Adrenal gland (tissue), 12 donors: ENCODE data around the gene NR1D1. TPM values are rescaled to one million over a fixed set of nuclear protein-coding genes. Genes with fewer than 3 reads are reported as not detected.

Experiments used
- DNase-seq, 7 donors: peaks; one replicate each; pipeline ENCODE4 v3.0.0-alpha.2; 2019 to 2020
- H3K27ac ChIP-seq, 5 donors: fragments of 200-600 bp; sonication (generic) in 4 of 5; 1 replicate in 3 of 5; 2 replicates in 2 of 5; pipeline versions ENCODE4 v1.5.1 to v1.8.0; 2016 to 2020; ENCODE audit warnings: mild to moderate bottlenecking in 1 of 5
- H3K27me3 ChIP-seq: fragments of 200-600 bp; 2 replicates; pipeline ENCODE4 v1.8.0; 2021
- H3K36me3 ChIP-seq, 2 donors: fragments of 200-600 bp; replicated peaks in 1 of 2; 1 replicate in 1 of 2; 2 replicates in 1 of 2; pipeline versions ENCODE4 v1.5.1 to v1.8.0; 2018 to 2022
- H3K4me1 ChIP-seq, 2 donors: fragments of 200-600 bp; replicated peaks in 1 of 2; 1 replicate in 1 of 2; 2 replicates in 1 of 2; pipeline versions ENCODE4 v1.5.1 to v1.8.0; 2018 to 2021
- H3K4me3 ChIP-seq, 4 donors: fragments of 200-600 bp; sonication (generic) in 3 of 4; one replicate each; pipeline ENCODE4 v1.5.1; 2016 to 2018
- H3K9me3 ChIP-seq, 3 donors: fragments of 200-600 bp; sonication (generic) in 1 of 3; replicated peaks in 1 of 3; 1 replicate in 2 of 3; 2 replicates in 1 of 3; pipeline versions ENCODE4 v1.5.1 to v1.8.0; 2016 to 2021
- POLR2A ChIP-seq, 2 donors: fragments of 450-650 bp; IDR thresholded peaks; one replicate each; pipeline ENCODE4 v1.6.1; 2017; ENCODE audit warnings: antibody characterized with exemption in 2 of 2, mild to moderate bottlenecking in 2 of 2, moderate library complexity in 1 of 2
- WGBS, 4 donors: extraction: QIAGEN DNeasy Blood & Tissue Kit in 2 of 4; methylation state at CpG; one replicate each; pipeline versions ENCODE4 v1.1.5 to v1.1.7; 2013 to 2017; 5-methylcytosine and 5-hydroxymethylcytosine counted together
- intact Hi-C, 2 donors: fragments of 100-400 bp; cut with DNase I; formaldehyde crosslinking; loops; one replicate each; pipeline versions ENCODE4 v1.14.1 to v1.15.0; 2022 to 2023
- polyA plus RNA-seq, 3 donors: library from polyadenylated mRNA; stranded (reverse); fragments of 200-250 nt in 2 of 3; fragments of 350-450 nt in 1 of 3; fragmentation: Illumina TruSeq in 1 of 3; extraction: RNeasy Lipid Tissue Mini Kit (QIAGEN cat#74804) in 1 of 3; gene quantifications; one replicate each; pipeline ENCODE4 v1.2.3, GENCODE V29; 2013 to 2014
- total RNA-seq, 9 donors: library from RNA; depleted of rRNA in 4 of 9; stranded (reverse); fragments of >200 nt in 4 of 9; fragments of 120-200 nt in 1 of 9; fragmentation: NEBNext Ultra II Directional in 1 of 9; extraction: Animal tissue kit (Norgen Biotek cat#: 25700) in 1 of 9; gene quantifications; one replicate each; pipeline versions ENCODE4 v1.1.0 to v1.2.4, GENCODE V29; 2013 to 2023
- TF ChIP-seq, protein P1 (sequence below), 6 experiments: fragments of 450-650 bp in 4 of 6; fragments of 200-600 bp in 2 of 6; sonication (generic) in 1 of 6; IDR thresholded peaks; 1 replicate in 5 of 6; 2 replicates in 1 of 6; pipeline versions ENCODE4 v1.5.1 to v1.8.0; 2016 to 2021; ENCODE audit warnings: antibody characterized with exemption in 6 of 6, mild to moderate bottlenecking in 2 of 6, moderate library complexity in 1 of 6
- donor health status: healthy with polysubstance abuse.
- donor health status: Bipolar disorder and iron deficiency.
- donor health status: DM: yes; HTN: yes; CAD: no.
- donor health status: DM: no; HTN: no; CAD: no.
- donor health status: DM: no; HTN: no; CAD: no.
- donor health status: DM: yes; HTN: yes; CAD: no.

The NR1D1 gene
- total and polyA plus RNA-seq, 12 donors, result 3.4 to 69.1 (median 35.5) TPM

DNA sequence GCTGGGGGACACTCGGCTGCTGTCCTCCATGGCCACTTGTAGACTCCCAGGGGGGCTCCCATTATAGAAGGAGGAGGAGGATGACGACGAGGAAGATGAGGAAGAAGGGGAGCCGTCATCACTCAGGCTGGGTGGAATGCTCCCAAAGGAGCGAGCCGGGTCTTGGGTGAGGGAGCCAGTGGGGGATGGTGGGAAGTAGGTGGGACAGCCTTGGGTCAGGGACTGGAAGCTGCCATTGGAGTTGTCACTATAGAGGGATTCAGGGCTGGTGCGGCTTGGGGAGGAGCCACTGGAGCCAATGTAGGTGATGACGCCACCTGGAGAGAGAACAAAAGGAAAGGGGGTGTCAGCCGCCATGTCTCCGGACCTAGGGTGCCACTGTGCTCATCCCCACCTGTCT, 3.3 kb downstream of the NR1D1 start:
- peaks cover 54 to 74% of the 10 kb centered on the region in 2 donors for H3K4me1 ChIP-seq
- peak overlapping the region in 1 of 4 donors; percentile 60 for H3K4me3 ChIP-seq
- TF ChIP-seq POLR2A (IDR thresholded peaks at IDR 0.05), result peak in 1 of 2 donors; percentile 37
- TF ChIP-seq, protein P1, sequence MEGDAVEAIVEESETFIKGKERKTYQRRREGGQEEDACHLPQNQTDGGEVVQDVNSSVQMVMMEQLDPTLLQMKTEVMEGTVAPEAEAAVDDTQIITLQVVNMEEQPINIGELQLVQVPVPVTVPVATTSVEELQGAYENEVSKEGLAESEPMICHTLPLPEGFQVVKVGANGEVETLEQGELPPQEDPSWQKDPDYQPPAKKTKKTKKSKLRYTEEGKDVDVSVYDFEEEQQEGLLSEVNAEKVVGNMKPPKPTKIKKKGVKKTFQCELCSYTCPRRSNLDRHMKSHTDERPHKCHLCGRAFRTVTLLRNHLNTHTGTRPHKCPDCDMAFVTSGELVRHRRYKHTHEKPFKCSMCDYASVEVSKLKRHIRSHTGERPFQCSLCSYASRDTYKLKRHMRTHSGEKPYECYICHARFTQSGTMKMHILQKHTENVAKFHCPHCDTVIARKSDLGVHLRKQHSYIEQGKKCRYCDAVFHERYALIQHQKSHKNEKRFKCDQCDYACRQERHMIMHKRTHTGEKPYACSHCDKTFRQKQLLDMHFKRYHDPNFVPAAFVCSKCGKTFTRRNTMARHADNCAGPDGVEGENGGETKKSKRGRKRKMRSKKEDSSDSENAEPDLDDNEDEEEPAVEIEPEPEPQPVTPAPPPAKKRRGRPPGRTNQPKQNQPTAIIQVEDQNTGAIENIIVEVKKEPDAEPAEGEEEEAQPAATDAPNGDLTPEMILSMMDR (IDR thresholded peaks at IDR 0.05), result no peak
- no peaks in the 10 kb centered on the region for H3K9me3 ChIP-seq
- intact Hi-C loops, result no loop called here
- DNase-seq, result peak in 6 of 7 donors; percentile 35 to 72 (median 58)
- H3K36me3 ChIP-seq, result peaks cover 0 to 53% of the 10 kb centered on the region in 2 donors
- peak overlapping the region; percentile 96 to 100 (median 97) for H3K27ac ChIP-seq
- H3K27me3 ChIP-seq, result no peaks in the 10 kb centered on the region
- 46 to 53% (median 48%) methylated on average over 10 of the region's 10 CpGs for WGBS, 4 donors

DNA sequence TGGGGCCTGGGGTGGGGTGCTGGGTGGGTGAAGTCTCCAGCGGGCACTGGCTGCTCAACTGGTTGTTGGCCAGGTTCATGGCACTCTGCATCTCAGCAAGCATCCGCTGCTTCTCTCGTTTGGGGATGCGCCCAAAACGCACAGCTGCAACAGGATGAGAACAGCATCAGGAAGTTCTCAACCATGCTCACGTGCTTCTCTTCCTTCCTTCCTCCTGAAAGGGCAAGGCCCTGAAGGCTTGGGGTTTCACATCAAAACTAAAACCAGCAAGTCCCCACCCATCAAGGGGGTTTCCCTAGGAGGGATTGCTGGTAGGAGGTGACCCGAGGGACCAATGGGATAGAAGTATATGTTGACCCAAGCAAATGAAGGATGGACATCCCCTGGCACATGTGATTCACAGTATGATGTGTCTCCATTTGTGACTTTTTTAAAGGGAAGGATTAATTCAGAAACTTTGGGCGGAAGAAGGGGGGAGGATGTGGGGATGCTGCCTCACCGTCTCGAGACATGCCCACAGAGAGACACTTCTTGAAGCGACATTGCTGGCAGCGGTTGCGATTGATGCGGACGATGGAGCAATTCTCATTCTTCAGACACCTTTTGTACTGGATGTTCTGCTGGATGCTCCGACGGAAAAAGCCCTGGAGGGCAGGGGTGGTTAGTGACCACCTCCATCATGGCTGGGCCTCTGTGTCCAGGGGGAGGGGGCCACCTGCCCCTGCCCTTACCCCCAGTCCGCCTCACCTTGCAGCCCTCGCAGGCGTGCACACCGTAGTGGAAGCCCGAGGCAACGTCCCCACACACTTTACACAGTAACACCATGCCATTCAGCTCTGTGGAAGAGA, 4.2 kb downstream of the NR1D1 start:
- H3K27me3 ChIP-seq, result no peaks in the 10 kb centered on the region
- H3K36me3 ChIP-seq, result peaks cover 0 to 53% of the 10 kb centered on the region in 2 donors
- H3K9me3 ChIP-seq, result no peaks in the 10 kb centered on the region
- DNase-seq, result peak in 6 of 7 donors; percentile 48 to 81 (median 64)
- H3K4me1 ChIP-seq, result peaks cover 50 to 73% of the 10 kb centered on the region in 2 donors
- intact Hi-C loops, result no loop called here
- peak overlapping the region in 4 of 5 donors; percentile 96 to 100 (median 96) for H3K27ac ChIP-seq
- TF ChIP-seq, protein P1 (IDR thresholded peaks at IDR 0.05), result no peak
- no peak for TF ChIP-seq POLR2A (IDR thresholded peaks at IDR 0.05)
- 39 to 49% (median 44%) methylated on average over 17 to 23 of the region's 23 CpGs for WGBS, 4 donors
- peak overlapping the region in 1 of 4 donors; percentile 60 for H3K4me3 ChIP-seq

DNA sequence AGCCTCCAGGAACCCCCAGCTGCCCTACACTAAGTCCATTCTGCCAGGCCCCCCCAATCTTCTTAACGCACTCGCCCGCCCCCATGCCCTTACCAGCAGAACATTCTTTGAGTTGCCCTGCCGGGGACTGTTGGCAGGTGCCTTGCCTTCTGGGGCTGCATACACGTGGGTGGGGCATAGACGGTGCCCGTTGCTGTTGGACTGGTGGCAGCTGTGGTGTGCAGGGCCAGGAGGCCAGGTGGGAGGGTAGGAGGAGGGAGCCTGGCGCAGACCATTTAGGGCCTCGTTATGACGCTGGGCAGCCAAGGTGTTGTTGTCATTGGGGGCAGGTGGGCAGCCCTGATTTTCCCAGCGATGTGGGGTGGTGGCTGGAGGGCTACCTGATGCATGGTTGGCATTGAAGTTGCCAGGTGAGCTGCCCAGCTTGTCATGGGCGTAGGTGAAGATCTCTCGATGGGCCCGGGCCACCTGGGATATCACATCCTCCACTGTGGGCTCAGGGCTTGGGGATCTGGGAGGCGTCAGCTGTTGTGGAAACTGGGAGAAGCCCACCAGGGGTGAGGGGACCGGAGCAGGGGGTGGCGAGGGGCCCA, 4.9 kb downstream of the NR1D1 start:
- H3K4me3 ChIP-seq, result peak overlapping the region in 1 of 4 donors; percentile 60
- DNase-seq, result peak in 4 of 7 donors; percentile 35 to 64 (median 56)
- H3K9me3 ChIP-seq, result no peaks in the 10 kb centered on the region
- 59 to 67% (median 61%) methylated on average over 11 to 17 of the region's 17 CpGs for WGBS, 4 donors
- peak overlapping the region in 4 of 5 donors; percentile 96 to 100 (median 96) for H3K27ac ChIP-seq
- TF ChIP-seq, protein P1 (IDR thresholded peaks at IDR 0.05), result no peak
- TF ChIP-seq POLR2A (IDR thresholded peaks at IDR 0.05), result no peak
- peaks cover 0 to 53% of the 10 kb centered on the region in 2 donors for H3K36me3 ChIP-seq
- intact Hi-C loops, result no loop called here
- H3K4me1 ChIP-seq, result peaks cover 46 to 68% of the 10 kb centered on the region in 2 donors
- no peaks in the 10 kb centered on the region for H3K27me3 ChIP-seq

DNA sequence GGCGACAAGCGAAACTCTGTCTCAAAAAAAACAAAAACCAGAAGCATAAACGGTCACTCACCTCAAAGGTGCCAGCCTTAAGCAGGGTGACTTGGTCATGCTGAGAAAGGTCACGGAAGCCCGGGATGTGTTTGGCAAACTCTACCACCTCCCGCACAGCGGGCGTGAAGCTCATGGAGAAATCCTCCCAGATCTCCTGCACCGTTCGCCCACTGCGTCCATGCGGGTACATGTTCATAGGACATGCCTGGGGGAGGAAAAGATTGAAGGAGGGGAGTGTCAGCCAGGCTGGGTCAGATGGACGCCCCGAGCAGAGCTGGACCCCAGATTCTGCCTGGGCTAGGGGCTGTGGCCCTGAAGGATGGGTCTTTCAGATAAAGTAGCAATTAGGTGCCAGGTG, 5.5 kb downstream of the NR1D1 start:
- Histone ChIP-seq H3K27me3 (no peaks in the 10 kb centered on the region), H3K9me3 (no peaks in the 10 kb centered on the region), H3K4me1 (peaks cover 46 to 68% of the 10 kb centered on the region in 2 donors), H3K27ac (peak overlapping the region in 4 of 5 donors; percentile 96 to 100 (median 96)), H3K4me3 (no peak overlapping the region), H3K36me3 (peaks cover 0 to 54% of the 10 kb centered on the region in 2 donors)
- peak in 4 of 7 donors; percentile 39 to 64 (median 52) for DNase-seq
- 47 to 62% (median 56%) methylated on average over 12 to 14 of the region's 14 CpGs for WGBS, 4 donors
- TF ChIP-seq POLR2A (IDR thresholded peaks at IDR 0.05), result no peak
- intact Hi-C loops, result loop anchor here in 1 of 2 donors (5.0 kb wide), 1 partner anchor 78 kb away; the partner anchor contains the start of gene CSF3
